ENCODE data around the gene SYTL3.

The SYTL3 gene

GRCh38 chr6:158607411-158608170 is 42.3 kb upstream of the SYTL3 start:
- Histone ChIP-seq H3K36me3 (ENCODE audit: control insufficient read depth, insufficient read depth, low read length) (peaks cover 20% of the 10 kb centered on the region), H3K27me3 (replicated peaks; ENCODE audit: control insufficient read depth, insufficient read depth, low read length) (no peaks in the 10 kb centered on the region), H3K4me3 (replicated peaks; ENCODE audit: low read depth, low read length) (no peak overlapping the region)
- DNase-seq (ENCODE audit: extremely low read depth, insufficient read length): no peak
- no peak for TF ChIP-seq CTCF (IDR thresholded peaks at IDR 0.05; ENCODE audit: insufficient read depth, low read length, poor library complexity, severe bottlenecking)

- Histone ChIP-seq H3K36me3 (ENCODE audit: control insufficient read depth, insufficient read depth, low read length) (peaks cover 20% of the 10 kb centered on the region), H3K4me3 (replicated peaks; ENCODE audit: low read depth, low read length) (no peak overlapping the region), H3K27me3 (replicated peaks; ENCODE audit: control insufficient read depth, insufficient read depth, low read length) (no peaks in the 10 kb centered on the region)
- TF ChIP-seq CTCF (IDR thresholded peaks at IDR 0.05; ENCODE audit: insufficient read depth, low read length, poor library complexity, severe bottlenecking): no peak
- DNase-seq (ENCODE audit: extremely low read depth, insufficient read length): no peak
Measured at GRCh38 chr6:158608221-158608620, 41.6 kb upstream of the SYTL3 start.

GRCh38 chr6:158609455-158610155 is 40.2 kb upstream of the SYTL3 start:
- TF ChIP-seq CTCF (IDR thresholded peaks at IDR 0.05; ENCODE audit: insufficient read depth, low read length, poor library complexity, severe bottlenecking): no peak
- no peak for DNase-seq (ENCODE audit: extremely low read depth, insufficient read length)
- Histone ChIP-seq H3K27me3 (replicated peaks; ENCODE audit: control insufficient read depth, insufficient read depth, low read length) (no peaks in the 10 kb centered on the region), H3K36me3 (ENCODE audit: control insufficient read depth, insufficient read depth, low read length) (peaks cover 20% of the 10 kb centered on the region), H3K4me3 (replicated peaks; ENCODE audit: low read depth, low read length) (no peak overlapping the region)

- no peak for DNase-seq (ENCODE audit: extremely low read depth, insufficient read length)
- H3K4me3 ChIP-seq (replicated peaks; ENCODE audit: low read depth, low read length): no peak overlapping the region
- peaks cover 20% of the 10 kb centered on the region for H3K36me3 ChIP-seq (ENCODE audit: control insufficient read depth, insufficient read depth, low read length)
- no peaks in the 10 kb centered on the region for H3K27me3 ChIP-seq (replicated peaks; ENCODE audit: control insufficient read depth, insufficient read depth, low read length)
- TF ChIP-seq CTCF (IDR thresholded peaks at IDR 0.05; ENCODE audit: insufficient read depth, low read length, poor library complexity, severe bottlenecking): no peak
Measured at GRCh38 chr6:158610319-158610968, 39.4 kb upstream of the SYTL3 start.

GRCh38 chr6:158611039-158611438 is 38.8 kb upstream of the SYTL3 start:
- no peak for DNase-seq (ENCODE audit: extremely low read depth, insufficient read length)
- no peak for TF ChIP-seq CTCF (IDR thresholded peaks at IDR 0.05; ENCODE audit: insufficient read depth, low read length, poor library complexity, severe bottlenecking)
- Histone ChIP-seq H3K4me3 (replicated peaks; ENCODE audit: low read depth, low read length) (no peak overlapping the region), H3K36me3 (ENCODE audit: control insufficient read depth, insufficient read depth, low read length) (peaks cover 20% of the 10 kb centered on the region), H3K27me3 (replicated peaks; ENCODE audit: control insufficient read depth, insufficient read depth, low read length) (no peaks in the 10 kb centered on the region)

Measured in GM06990 (cell line).